Kidney glomerular epithelial cell (primary cell): ENCODE results near the gene GRIN3B.

ENCODE experiments used
- DNase-seq: peaks from one replicate; lab custom pipeline; 2025; lab: John Stamatoyannopoulos, UW

Gene GRIN3B

GRCh38 chr19:990746-991145 is 9.5 kb upstream of the GRIN3B start:
- DNase-seq, result no peak

GRCh38 chr19:991174-991931 is 8.9 kb upstream of the GRIN3B start:
- DNase-seq, result no peak

- DNase-seq, result no peak
Observed at GRCh38 chr19:991932-992669, 8.1 kb upstream of the GRIN3B start.

- no peak for DNase-seq
Observed at GRCh38 chr19:992670-993055, 7.6 kb upstream of the GRIN3B start.

GRCh38 chr19:993361-993830 is 6.8 kb upstream of the GRIN3B start:
- no peak for DNase-seq

- DNase-seq, result no peak
Observed at GRCh38 chr19:993831-994393, 6.3 kb upstream of the GRIN3B start.

GRCh38 chr19:994516-994915 is 5.7 kb upstream of the GRIN3B start:
- no peak for DNase-seq

- peak; percentile 47 for DNase-seq
Observed at GRCh38 chr19:995051-995827, 5.0 kb upstream of the GRIN3B start.

GRCh38 chr19:996051-996838 is 4.0 kb upstream of the GRIN3B start:
- no peak for DNase-seq

GRCh38 chr19:998064-998463 is 2.2 kb upstream of the GRIN3B start:
- DNase-seq, result no peak

- DNase-seq, result no peak
Observed at GRCh38 chr19:999379-999719, 870 bp upstream of the GRIN3B start.

- DNase-seq, result no peak
Observed at GRCh38 chr19:1000591-1001537, 645 bp downstream of the GRIN3B start.

GRCh38 chr19:1001538-1002166 is 1.4 kb downstream of the GRIN3B start:
- DNase-seq, result no peak

GRCh38 chr19:1002600-1002999 is 2.4 kb downstream of the GRIN3B start:
- DNase-seq, result no peak

- DNase-seq, result no peak
Observed at GRCh38 chr19:1003283-1003682, 3.1 kb downstream of the GRIN3B start.

GRCh38 chr19:1004204-1004802 is 4.1 kb downstream of the GRIN3B start:
- no peak for DNase-seq

GRCh38 chr19:1004803-1005664 is 4.8 kb downstream of the GRIN3B start:
- DNase-seq, result no peak

GRCh38 chr19:1006711-1007398 is 6.6 kb downstream of the GRIN3B start:
- no peak for DNase-seq
